Measurements from ENCODE around the gene CAMKK1.

GRCh38 chr17:3924512-3925350 lies 31.9 kb upstream of the CAMKK1 start:
- TF ChIP-seq CTCF (IDR thresholded peaks at IDR 0.05) (no peak), POLR2AphosphoS5 (IDR thresholded peaks at IDR 0.05) (no peak)
